HTR-8/SVneo (cell line): ENCODE results near the gene ASPRV1.

Source experiments
- DNase-seq: peaks from one replicate; pipeline ENCODE4 v3.0.0; 2011; ENCODE audit warnings: low spot score, mixed read lengths; ENCODE audit not compliant: insufficient read length
- FAIRE-seq: peaks from 2 replicates; lab custom pipeline; 2011; peaks lifted over from hg19 to GRCh38; lab: Jason Lieb, UNC

ASPRV1 gene

DNA sequence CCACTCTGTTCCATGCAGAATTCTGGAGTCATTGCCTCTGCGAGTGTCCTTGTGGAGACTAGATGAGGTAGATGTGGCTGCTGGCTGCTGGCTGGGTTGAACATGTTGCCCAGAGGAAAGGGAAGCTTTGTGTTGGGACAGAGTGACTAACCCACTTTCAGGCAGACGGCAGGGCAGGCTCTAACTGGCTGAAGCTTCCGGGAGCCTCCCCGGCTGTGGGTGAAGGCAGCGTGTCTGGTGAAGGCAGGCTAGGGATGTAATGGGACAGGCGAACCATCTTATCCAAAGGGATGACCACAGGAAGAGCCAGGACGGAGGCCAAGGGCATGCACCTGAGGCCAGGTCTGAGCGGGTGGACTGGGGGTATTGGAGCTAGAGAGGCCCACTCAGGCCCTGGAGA, 16.0 kb downstream of the ASPRV1 start:
- FAIRE-seq (no peak), DNase-seq (no peak)

DNA sequence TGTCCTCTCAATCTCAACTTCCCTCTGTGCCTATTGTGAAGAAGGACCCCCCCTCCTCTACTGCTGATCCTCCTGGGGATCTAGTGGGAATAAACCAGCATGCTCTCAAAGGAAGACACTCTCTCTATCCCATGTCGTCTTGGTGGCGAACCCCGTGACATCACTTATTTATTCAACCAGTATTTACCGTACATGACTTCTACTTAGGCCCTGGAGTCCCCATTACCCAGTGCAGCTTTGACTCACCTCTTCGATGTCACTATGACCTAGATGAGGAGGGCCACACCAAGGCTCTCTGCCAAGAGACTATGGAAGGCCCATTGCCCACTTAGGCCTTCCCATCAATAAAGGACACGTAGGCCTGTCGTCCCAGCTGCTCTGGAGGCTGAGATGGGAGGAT, 16.7 kb downstream of the ASPRV1 start:
- DNase-seq (no peak), FAIRE-seq (no peak)

DNA sequence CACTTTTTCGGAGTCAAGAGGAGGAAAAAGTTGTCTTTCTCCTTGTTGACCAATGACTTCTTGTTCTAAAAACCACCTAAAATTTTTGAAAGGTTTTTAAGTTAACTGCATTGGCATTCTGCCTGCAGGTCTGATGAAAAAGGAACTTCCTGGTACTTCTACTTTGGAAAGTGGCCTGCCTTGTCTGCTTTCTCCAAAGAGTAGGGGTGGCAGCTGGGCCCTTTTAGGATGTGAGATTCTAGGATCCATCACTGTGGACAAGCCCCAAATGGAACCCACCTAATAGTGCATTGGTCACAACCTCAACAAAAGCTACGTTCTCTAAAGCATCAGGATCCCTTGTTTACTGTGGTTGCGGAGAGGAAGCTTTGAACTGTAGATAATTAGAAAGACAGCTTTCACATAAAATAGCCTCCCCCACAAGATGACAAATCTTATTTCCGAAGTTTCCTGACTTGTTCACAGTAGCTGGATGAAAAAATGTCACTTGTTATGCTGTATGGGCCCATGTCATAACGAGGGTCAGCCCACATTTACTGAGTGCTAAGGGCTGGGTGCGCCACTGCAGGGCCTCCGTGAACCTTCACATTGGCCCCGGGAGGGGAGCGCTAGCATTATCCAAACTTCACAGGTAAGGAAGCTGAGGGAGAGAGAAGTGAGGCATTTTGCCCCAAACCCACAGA, 17.4 kb downstream of the ASPRV1 start:
- no peak for DNase-seq
- FAIRE-seq: no peak

DNA sequence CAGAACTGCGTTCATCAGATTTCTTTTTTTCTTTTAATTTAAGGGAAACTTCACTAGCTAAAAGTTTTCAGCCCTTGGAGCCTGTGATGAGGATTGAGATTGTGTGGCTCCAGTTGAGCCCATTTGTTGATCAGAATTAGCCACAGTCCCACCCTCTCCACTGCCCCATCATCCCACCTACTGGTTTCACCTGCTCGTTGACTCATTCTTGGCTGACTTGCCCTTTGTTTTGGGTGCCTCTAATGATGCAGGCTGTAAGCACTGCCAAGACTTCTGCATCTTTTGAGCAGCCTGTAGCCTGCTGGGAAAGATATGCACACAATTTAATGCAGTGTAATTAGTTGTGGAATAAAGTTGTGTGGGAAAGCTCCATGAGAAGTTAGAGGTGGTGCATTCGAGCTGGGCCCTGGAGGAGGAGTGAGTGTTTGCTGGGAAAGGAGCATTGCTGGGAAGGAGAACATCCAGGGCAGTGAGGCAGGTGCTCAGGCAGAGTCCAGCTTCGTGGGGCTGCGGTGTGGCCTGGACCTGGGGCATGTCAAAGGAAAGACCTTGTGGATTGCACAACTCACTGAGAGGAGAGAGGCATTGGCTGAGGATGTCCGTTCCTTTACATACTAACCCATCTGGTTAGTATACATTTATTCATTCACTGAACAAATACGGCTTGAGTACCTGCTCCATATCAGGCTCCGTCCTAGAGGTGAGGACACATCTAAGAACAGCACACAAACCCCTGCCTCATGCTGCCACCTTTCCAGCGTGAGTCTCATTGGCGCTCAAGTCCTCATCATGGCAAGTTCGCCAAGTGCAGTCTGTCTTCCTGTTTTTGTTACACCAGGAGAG, 18.2 kb downstream of the ASPRV1 start:
- FAIRE-seq (no peak), DNase-seq (no peak)

DNA sequence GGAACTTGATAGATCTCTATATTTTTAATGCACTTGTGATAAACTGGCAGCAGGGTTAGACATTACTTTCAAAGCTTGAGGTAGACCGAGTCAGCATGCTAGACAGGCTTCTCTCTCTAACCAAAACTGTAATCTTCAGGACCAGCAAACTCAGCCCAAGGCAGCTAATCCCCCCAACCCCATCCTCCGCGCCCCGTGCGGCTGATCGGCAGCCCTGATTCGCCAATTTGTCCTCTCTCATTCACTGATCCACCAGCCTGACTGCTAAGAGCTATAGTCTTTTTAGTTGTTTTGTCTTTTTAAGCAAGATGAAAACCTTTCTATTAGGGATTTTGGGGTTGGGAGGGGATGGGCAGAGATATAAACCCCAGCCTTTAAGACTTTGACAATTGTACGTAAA, 20.7 kb downstream of the ASPRV1 start:
- FAIRE-seq (no peak), DNase-seq (no peak)

DNA sequence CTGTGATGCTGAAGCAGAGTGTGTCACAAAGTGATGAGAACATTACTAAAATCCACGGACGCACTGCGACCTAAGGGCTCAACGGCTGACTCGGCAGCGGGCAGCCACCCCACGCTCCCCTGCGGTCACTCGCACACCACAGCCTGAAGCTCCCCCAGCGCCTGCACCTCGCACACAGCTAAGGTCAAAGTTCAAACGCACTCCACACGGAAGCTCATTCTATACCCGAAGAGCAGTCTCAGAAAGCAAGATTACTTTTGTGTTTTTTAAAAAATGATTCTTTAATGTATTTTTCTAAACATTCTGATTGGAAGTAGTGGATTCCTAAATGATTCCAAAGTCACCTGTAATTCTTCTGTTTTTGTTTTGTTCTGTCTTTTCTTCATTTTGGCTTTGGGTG, 21.7 kb downstream of the ASPRV1 start:
- FAIRE-seq (no peak), DNase-seq (no peak)

DNA sequence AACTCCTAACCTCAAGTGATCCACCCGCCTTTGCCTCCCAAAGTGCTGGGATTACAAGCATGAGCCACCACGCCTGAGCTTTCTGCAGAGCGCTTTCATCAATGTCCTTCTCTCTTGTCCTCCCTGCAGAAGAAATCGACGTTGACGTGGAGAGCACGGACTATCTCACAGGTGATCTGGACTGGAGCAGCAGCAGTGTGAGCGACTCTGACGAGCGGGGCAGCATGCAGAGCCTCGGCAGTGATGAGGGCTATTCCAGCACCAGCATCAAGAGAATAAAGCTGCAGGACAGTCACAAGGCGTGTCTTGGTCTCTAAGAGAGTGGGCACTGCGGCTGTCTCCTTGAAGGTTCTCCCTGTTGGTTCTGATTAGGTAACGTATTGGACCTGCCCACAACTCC, 23.5 kb downstream of the ASPRV1 start:
- DNase-seq (no peak), FAIRE-seq (no peak)

DNA sequence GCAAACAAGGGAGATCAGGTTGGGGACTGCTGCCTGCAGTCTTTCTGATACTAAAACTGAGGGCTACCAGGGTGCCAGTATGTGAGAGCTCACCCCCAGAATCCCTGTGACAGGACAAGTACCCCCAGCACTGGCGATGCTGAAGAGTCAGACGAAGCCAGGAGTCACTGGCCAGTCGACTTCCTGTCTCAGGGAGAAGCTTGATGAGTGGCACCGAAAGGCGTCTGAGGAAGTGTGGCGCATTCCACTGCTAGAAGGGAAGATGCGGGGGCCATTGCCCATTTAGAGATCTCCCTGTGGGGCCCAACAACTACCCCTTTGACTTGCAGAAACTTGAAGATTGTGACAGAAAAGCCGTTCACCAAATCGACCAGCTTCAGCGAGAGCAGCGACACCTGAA, 24.5 kb downstream of the ASPRV1 start:
- DNase-seq (no peak), FAIRE-seq (no peak)

DNA sequence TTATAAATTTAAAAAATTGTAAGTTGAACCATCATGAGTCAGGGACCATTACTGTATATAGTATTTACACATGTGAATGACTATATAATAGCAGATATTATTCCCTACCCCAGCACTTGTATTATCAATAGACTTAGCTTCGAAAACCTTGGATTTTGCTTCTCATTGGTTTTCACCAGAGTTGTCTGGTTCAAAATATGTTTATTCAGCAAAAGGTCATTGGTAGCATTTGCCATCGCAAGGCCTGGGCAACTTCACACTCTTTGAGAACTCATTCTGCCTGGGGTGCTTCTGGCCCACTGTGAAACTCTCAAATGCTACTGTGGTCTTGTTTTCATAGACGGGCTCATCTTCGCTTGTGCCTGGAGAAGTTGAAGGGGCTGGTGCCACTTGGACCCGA, 26.4 kb downstream of the ASPRV1 start:
- no peak for FAIRE-seq
- no peak for DNase-seq

DNA sequence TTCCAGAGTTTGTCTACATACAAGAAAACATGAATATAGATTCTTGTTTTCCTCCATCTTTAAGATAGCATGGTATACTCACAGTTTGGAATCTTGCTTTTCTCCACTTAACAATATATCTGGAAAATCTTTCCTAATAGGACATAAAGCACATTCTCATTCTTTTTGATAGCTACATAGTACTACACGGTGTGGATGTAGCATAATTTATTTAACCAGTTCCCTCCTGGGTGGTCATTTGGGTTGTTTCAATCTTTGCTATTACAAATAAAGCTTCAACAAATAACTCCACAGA, 26.9 kb downstream of the ASPRV1 start:
- FAIRE-seq: no peak
- DNase-seq: no peak

DNA sequence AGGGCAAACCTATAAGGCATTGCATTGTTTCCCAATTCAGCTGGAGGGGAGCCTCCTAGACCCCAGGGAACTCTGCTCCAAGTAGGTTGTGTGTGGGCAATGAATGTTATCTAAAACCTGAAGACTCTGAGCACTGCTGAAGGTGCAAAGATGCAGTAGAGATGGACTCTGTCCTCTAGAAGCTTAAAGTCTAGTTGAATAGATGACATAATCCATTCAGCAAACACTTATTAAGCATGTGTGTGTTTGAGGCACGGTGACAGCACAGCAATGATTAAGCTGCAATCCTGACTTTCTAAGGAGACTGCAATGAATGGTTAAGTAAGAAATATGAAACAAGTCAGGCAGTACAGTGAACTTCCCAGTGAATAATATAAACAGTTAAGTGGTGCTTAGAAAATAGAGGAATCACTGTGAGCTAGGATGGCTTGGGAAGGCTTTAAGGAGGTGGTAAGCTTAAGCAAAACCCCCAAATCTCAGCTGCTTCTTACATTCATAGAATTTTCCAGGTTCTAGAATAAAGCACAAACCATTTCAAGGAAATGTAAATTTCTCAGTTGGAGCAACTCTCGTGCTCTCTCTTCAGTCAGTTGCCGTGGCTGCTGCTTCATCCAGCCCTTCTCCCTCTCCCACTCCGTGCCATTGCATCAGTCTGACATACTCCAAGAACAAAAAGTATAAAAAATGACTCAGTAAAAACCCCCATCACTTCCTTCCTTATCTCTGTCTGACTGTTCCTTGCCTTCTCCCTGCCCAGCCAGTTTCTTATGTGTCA, 27.4 kb downstream of the ASPRV1 start:
- DNase-seq (no peak), FAIRE-seq (no peak)

DNA sequence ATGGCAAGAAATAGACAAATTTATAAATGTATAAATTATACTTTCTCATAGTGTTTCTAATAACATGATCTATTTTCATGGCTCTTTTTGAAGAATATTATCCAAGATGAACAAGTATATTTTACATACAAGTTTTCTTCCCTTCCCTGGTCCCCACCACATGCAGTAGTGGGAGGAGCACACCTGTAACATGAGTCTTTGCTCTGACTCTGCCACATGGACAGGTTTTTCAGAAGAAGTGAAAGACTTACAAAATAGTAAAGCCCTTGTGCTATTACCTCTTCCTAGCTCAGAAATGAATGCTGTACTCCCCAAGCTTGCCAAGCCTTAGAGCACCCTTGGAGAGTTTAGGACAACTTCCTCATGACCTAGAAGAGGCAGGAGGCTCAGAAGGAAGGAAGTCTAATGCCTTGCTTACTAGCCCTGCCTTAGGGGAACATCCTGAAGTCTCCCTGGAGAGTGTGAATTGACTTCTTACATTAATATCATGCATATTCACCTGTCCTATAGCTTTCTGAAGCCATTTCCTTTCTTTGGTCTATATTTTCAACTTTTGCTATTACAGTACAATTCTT, 28.1 kb downstream of the ASPRV1 start:
- DNase-seq (no peak), FAIRE-seq (no peak)

DNA sequence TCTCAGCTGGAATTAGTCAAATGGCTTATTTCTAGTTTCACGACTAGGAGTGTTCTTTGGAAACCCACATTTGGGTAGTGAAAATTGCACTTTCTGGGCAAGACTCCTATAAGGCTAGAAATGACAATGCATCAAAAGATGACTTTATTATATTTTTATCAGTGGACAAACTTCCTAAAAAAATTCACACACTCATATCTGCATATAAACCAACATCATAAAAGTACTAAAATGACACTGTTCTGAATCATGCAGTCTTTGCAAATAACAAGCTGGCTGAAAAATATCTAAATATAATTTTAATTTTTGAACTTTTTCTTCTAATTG, 28.9 kb downstream of the ASPRV1 start:
- DNase-seq (no peak), FAIRE-seq (no peak)

DNA sequence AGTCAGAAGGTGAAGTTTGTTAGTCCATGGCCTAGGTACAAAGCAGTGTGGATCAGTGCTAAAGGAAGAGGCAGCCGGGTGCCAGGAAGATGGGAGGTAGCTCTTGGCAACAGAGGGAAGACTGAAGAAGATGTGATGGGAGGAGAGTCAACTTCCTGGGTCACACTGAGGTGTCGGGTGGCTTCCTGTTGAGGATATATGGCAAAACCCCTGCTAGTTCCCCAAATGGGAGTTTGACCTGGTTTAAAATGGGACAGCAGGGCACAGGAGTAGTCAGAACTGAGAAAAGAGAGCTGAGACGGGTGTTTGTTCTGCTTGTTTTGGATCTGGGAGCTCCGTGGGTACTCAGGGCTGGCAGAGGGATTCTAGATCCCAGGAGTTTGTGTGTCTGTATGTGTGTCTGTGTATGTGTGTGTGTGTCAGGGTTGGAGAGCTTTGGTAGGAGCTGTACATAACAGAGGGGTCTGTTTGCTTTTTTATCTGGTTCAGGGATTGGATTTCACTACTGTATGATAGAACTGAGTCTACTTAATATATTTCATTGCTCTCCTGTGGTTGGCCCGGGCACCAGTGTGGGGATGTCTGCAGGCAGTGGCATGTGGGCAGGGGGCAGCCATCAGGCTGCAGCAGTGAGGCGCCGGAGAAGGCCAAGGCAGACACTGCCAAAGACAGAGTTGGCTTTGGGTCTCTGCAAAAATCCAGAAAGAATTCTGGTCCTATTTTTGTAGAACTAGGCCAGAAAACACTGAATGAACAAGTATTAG, 29.4 kb downstream of the ASPRV1 start:
- no peak for DNase-seq

DNA sequence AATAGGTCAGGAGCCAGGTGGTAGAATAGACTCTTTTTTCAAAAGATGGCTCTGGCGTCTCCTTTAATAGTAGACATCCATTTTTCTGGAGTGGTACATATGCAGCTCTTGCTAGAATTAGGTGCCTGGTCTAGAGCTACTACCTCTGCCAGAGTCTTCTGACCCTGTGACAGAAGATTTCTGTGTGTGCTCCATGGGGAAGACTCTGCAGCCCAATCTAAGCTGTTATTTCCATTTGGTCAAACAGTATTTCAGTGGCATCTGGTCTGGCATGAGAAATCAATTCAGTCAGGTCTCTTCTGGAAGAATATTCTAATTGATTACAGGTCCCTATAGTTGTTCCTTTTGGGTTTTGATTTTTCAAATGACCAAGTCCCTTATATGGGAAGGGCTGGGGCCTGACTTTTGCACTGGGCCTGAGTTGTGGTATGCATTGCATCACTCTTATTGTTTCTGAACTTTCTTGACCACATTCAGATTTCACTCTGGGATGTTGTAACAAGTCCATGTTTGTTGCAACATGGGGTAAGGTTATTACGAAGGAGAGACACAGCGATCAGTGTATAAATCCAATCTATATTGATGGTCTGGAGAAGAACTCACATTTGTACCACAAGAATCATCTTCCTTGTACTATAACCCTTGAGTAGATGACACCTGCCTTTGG, 34.4 kb downstream of the ASPRV1 start:
- FAIRE-seq (no peak), DNase-seq (no peak)

More for the DNA sequence above, 29.4 kb downstream of the ASPRV1 start:
- no peak for FAIRE-seq

DNA sequence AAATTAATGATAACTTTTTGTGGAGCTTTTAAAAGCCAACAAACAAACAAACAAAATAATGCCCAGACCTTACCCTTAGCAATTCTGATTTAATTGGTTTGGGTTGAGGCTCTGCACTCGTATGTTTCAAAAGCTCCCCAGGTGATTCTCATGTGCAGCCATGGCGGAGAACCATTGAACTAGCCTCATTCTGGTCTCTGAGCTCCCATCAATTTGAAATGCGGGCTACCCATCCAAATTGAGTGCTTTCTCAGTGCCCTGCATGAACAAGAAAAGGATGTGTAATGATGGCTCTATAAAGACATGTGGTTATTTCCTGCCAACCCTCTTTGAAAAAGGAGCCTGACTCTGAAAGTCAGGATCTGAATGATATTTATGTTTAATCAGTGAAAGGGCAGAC, 38.3 kb downstream of the ASPRV1 start:
- no peak for FAIRE-seq
- no peak for DNase-seq

DNA sequence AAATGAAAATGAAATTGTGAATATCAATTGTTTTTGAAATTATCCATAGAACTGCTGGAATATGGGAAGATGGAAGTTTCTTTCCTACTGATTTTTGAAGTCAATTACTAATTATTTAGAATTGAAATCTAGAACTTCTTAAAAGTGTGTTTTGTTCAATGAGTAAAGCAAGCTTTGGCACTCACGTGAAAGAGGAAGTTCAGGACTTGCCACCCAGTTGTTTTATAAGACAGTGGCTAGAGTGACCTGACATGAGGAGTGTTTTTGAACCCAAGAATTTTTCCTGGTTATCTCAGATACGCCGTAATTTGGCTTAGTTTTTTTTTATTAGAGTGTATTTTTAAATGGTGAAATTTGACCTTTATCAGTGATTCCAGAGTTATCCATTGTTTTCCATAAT, 43.0 kb downstream of the ASPRV1 start:
- DNase-seq (no peak), FAIRE-seq (no peak)

DNA sequence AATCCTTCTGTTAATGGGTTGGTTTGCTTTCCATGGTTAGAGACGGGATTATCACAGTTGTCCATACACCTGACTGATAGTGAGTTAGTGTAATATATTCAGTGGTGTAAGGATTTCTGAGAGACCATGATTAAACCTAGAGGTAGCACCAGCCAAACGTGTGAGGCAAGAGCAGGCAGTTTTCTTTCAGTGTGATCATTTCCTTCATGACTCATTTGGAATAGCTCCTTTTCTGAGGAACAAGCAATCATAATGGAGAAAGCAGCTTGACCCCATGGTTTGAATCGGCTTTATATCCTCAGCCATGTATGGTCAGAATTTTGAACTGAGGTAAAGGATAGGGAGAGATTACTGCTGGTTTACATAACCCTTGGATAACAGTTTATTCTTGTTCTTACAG, 43.6 kb downstream of the ASPRV1 start:
- FAIRE-seq (no peak), DNase-seq (peak; percentile 27)

DNA sequence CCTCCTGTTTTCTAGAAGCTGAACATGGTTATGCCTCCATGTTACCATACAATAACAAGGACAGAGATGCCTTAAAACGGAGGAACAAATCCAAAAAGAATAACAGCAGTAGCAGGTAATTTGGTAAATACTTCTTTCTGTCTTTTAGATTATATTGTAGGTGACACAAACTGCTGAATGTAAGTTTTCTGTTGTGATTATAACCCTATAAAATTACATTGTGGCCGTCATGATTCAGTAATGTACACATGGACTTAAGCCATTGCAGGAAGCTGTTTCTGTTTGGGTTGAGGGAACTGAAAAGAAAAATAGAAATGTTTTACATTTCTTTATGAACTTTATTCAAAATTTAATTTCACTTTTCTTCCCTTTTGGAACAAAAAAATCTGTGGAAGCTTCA, 45.3 kb downstream of the ASPRV1 start:
- no peak for FAIRE-seq

More for the DNA sequence above, 45.3 kb downstream of the ASPRV1 start:
- DNase-seq: no peak
